ENCODE results near the gene FABP1.

Gene FABP1

DNA sequence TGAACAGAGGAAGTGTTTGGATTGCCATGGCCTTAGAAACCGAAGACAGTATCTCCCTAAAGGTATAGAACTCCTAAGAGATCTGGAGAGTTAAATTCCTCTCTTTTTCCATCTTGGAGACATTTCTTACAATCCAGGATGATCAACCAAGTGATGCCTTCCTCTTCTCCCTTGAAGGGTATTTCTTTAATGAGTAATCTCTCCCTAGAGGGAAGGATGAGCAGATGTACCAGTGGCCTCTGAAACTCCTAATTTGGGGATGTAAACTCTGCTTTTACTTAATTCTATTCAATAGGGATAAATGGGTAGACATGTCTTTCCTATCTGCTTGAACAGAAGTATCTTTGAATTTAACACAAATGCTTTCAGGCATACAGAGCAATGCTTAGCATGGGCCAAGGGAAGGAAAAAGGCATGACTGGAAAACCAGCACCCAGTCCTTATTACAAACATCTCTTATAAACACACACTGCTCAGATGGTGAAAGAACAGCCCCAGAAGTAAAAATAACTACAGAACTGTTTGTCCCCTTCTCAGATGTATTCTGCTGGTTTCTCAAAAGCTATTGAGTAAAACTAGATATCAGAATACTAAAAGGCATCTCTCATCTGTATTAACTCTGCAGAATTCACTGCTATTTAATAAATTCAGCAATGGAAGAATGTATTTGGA lies 37.6 kb upstream of the FABP1 start:
- Histone ChIP-seq H3K4me2 (ENCODE audit: insufficient read depth, low read length, poor library complexity, severe bottlenecking) (no peak overlapping the region), H3K36me3 (replicated peaks in 1 of 2; ENCODE audit: control insufficient read depth in 2 of 2, insufficient read depth in 2 of 2, low read length in 2 of 2) (no peaks in the 10 kb centered on the region), H3K14ac (ENCODE audit: low read length) (no peak overlapping the region), H2BK5ac (ENCODE audit: low read length) (no peak overlapping the region), H3K27me3 (ENCODE audit: control insufficient read depth in 3 of 3, insufficient read depth in 3 of 3, low read depth in 1 of 3, low read length in 3 of 3) (peaks cover 0 to 10% (median 0%) of the 10 kb centered on the region in 3 experiments), H3K18ac (ENCODE audit: low read length) (no peak overlapping the region), H3K9ac (ENCODE audit: low read depth, low read length, poor library complexity) (no peak overlapping the region), H4K8ac (ENCODE audit: low read depth, low read length) (no peak overlapping the region), H4K91ac (ENCODE audit: low read depth, low read length, poor library complexity) (no peak overlapping the region), H2BK12ac (ENCODE audit: low read length) (no peak overlapping the region), H2AFZ (ENCODE audit: low read length) (no peak overlapping the region), H3K27ac (replicated peaks; ENCODE audit: low read length) (no peak overlapping the region), H3K4ac (ENCODE audit: low read length) (no peak overlapping the region), H2BK15ac (ENCODE audit: low read length) (no peak overlapping the region), H3K23ac (ENCODE audit: low read depth, low read length, poor library complexity) (no peak overlapping the region), H2AK5ac (ENCODE audit: low read depth, low read length) (no peak overlapping the region), H2BK120ac (ENCODE audit: low read depth, low read length) (no peak overlapping the region), H3K4me1 (ENCODE audit: control insufficient read depth in 2 of 2, insufficient read depth in 1 of 2, low read depth in 1 of 2, low read length in 2 of 2) (peaks cover 0 to 2% of the 10 kb centered on the region in 2 donors), H3K9me3 (replicated peaks in 1 of 2; ENCODE audit: control insufficient read depth in 2 of 2, insufficient read depth in 1 of 2, low read depth in 1 of 2, low read length in 2 of 2) (peaks cover 8% of the 10 kb centered on the region in 2 donors), H3K4me3 (ENCODE audit: low read length in 2 of 2) (no peak overlapping the region), H3K79me1 (ENCODE audit: low read depth, low read length) (no peaks in the 10 kb centered on the region)
- no peak for DNase-seq (ENCODE audit: low spot score)
- WGBS, 2 donors (ENCODE audit: extremely low coverage in 2 of 2, insufficient read length in 2 of 2, insufficient replicate concordance in 1 of 2) = no CpG with 5 or more reads among the region's 1 CpG

DNA sequence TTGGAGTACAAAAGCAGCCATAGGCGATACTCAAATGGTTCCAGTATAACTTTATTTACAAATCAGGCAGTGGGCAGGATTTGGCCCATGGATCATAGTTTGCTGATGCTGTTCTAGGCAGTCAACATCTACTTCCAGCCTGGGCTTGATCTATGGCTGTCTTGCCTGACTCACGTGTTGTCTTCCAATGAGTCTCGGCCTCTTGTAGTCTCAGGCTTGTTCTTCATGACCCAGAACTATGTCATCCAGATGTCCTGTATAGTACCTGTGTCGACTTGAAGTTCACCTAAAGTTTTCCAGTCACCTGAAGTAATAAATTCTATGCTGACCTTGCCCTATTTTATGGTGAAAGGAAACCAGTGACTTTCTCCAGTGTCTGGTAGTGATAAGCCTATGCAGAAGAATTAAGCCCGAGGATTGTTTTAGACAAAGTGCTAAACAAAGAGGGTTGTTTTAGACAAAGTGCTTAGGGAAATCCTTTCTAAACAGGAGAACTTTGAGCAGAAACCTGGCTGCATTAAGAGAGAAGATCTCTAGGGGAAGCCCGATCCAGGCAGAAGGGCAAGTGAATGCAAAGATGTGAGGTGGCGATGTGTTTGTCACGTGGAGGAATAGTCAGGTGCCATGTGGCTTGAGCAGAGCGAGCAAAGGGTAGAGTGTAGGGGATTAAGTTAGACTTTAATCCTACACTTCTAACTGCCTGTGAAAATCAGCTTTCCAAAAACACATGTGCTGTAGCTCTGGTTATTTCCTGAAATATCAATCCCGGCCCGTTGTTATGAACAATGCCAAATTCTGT lies 33.8 kb upstream of the FABP1 start:
- Histone ChIP-seq H2BK5ac (ENCODE audit: low read length) (no peak overlapping the region), H3K27me3 (ENCODE audit: control insufficient read depth in 3 of 3, insufficient read depth in 3 of 3, low read depth in 1 of 3, low read length in 3 of 3) (peaks cover 0 to 3% (median 0%) of the 10 kb centered on the region in 3 experiments), H2AK5ac (ENCODE audit: low read depth, low read length) (no peak overlapping the region), H2AFZ (ENCODE audit: low read length) (peak overlapping the region; percentile 17), H2BK12ac (ENCODE audit: low read length) (no peak overlapping the region), H3K4me3 (ENCODE audit: low read length in 2 of 2) (no peak overlapping the region), H2BK15ac (ENCODE audit: low read length) (no peak overlapping the region), H3K27ac (replicated peaks; ENCODE audit: low read length) (no peak overlapping the region), H2BK120ac (ENCODE audit: low read depth, low read length) (no peak overlapping the region), H3K4ac (ENCODE audit: low read length) (no peak overlapping the region), H3K18ac (ENCODE audit: low read length) (no peak overlapping the region), H3K14ac (ENCODE audit: low read length) (no peak overlapping the region), H3K4me2 (ENCODE audit: insufficient read depth, low read length, poor library complexity, severe bottlenecking) (no peak overlapping the region), H3K4me1 (ENCODE audit: control insufficient read depth in 2 of 2, insufficient read depth in 1 of 2, low read depth in 1 of 2, low read length in 2 of 2) (no peaks in the 10 kb centered on the region), H4K91ac (ENCODE audit: low read depth, low read length, poor library complexity) (no peak overlapping the region), H3K36me3 (replicated peaks in 1 of 2; ENCODE audit: control insufficient read depth in 2 of 2, insufficient read depth in 2 of 2, low read length in 2 of 2) (no peaks in the 10 kb centered on the region), H3K23ac (ENCODE audit: low read depth, low read length, poor library complexity) (no peak overlapping the region), H4K8ac (ENCODE audit: low read depth, low read length) (no peak overlapping the region), H3K9ac (ENCODE audit: low read depth, low read length, poor library complexity) (no peak overlapping the region), H3K9me3 (replicated peaks in 1 of 2; ENCODE audit: control insufficient read depth in 2 of 2, insufficient read depth in 1 of 2, low read depth in 1 of 2, low read length in 2 of 2) (no peaks in the 10 kb centered on the region), H3K79me1 (ENCODE audit: low read depth, low read length) (no peaks in the 10 kb centered on the region)
- no CpG with 5 or more reads among the region's 11 CpGs for WGBS, 2 donors (ENCODE audit: extremely low coverage in 2 of 2, insufficient read length in 2 of 2, insufficient replicate concordance in 1 of 2)
- no peak for DNase-seq (ENCODE audit: low spot score)

DNA sequence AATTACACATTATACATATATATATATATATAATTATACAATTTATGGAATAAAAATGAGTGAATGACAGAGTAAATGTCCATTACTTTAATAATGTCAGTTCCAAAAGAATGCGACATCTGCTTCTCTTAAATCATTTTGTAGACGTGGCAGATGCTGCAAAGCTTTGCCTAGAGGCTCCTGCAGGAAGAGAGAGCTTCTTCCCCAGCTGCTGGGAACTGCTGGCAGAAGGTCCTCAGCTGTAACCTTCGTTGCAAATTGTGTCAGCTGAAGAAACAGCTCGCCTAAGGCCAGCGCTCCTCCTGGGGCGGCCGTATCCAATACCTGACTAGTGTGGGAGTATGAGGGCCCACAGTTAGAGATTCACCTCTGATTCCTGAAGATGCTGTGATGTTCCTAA lies 32.7 kb upstream of the FABP1 start:
- no peak overlapping the region for H2AFZ ChIP-seq (ENCODE audit: low read length)
- no peak overlapping the region for H3K4ac ChIP-seq (ENCODE audit: low read length)
- no peak overlapping the region for H2BK15ac ChIP-seq (ENCODE audit: low read length)
- no peaks in the 10 kb centered on the region for H3K36me3 ChIP-seq (replicated peaks in 1 of 2; ENCODE audit: control insufficient read depth in 2 of 2, insufficient read depth in 2 of 2, low read length in 2 of 2)
- H3K9me3 ChIP-seq (replicated peaks in 1 of 2; ENCODE audit: control insufficient read depth in 2 of 2, insufficient read depth in 1 of 2, low read depth in 1 of 2, low read length in 2 of 2) = no peaks in the 10 kb centered on the region
- H2BK120ac ChIP-seq (ENCODE audit: low read depth, low read length) = no peak overlapping the region
- H3K27ac ChIP-seq (replicated peaks; ENCODE audit: low read length) = no peak overlapping the region
- no peaks in the 10 kb centered on the region for H3K79me1 ChIP-seq (ENCODE audit: low read depth, low read length)
- H3K4me1 ChIP-seq (ENCODE audit: control insufficient read depth in 2 of 2, insufficient read depth in 1 of 2, low read depth in 1 of 2, low read length in 2 of 2) = no peaks in the 10 kb centered on the region
- no peak overlapping the region for H3K4me2 ChIP-seq (ENCODE audit: insufficient read depth, low read length, poor library complexity, severe bottlenecking)
- no peak overlapping the region for H3K23ac ChIP-seq (ENCODE audit: low read depth, low read length, poor library complexity)
- H3K14ac ChIP-seq (ENCODE audit: low read length) = no peak overlapping the region
- no peak overlapping the region for H2BK5ac ChIP-seq (ENCODE audit: low read length)
- no peak overlapping the region for H2BK12ac ChIP-seq (ENCODE audit: low read length)
- DNase-seq (ENCODE audit: low spot score) = no peak
- no peak overlapping the region for H4K91ac ChIP-seq (ENCODE audit: low read depth, low read length, poor library complexity)
- H4K8ac ChIP-seq (ENCODE audit: low read depth, low read length) = no peak overlapping the region
- H3K27me3 ChIP-seq (ENCODE audit: control insufficient read depth in 3 of 3, insufficient read depth in 3 of 3, low read depth in 1 of 3, low read length in 3 of 3) = peaks cover 0 to 3% (median 0%) of the 10 kb centered on the region in 3 experiments
- H3K4me3 ChIP-seq (ENCODE audit: low read length in 2 of 2) = no peak overlapping the region
- no peak overlapping the region for H2AK5ac ChIP-seq (ENCODE audit: low read depth, low read length)
- no CpG with 5 or more reads among the region's 7 CpGs for WGBS, 2 donors (ENCODE audit: extremely low coverage in 2 of 2, insufficient read length in 2 of 2, insufficient replicate concordance in 1 of 2)
- no peak overlapping the region for H3K18ac ChIP-seq (ENCODE audit: low read length)
- no peak overlapping the region for H3K9ac ChIP-seq (ENCODE audit: low read depth, low read length, poor library complexity)

DNA sequence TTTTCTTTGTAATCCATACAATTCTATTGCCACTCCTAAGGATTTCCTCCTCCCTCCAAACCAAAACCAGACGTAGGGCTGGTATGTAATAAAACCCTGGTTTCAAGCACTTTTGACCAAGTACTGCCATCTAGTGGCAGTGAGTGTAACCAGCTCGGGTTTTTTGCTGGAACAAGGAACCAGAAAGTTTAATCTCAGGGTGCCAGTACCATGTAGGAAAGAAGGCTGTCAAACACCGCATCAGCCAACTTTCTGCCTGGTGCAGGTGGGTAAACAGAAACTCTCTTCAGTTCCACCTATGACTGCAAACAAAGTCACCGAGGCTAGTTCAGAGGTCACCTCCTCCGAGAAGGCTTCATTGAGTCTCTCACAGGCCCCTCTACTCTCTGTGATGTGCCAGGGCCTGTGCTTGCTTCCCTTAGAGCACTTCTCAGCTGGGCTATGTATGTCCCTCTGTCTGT lies 32.1 kb upstream of the FABP1 start:
- Histone ChIP-seq H3K9ac (ENCODE audit: low read depth, low read length, poor library complexity) (no peak overlapping the region), H3K4me3 (ENCODE audit: low read length in 2 of 2) (no peak overlapping the region), H4K91ac (ENCODE audit: low read depth, low read length, poor library complexity) (no peak overlapping the region), H3K23ac (ENCODE audit: low read depth, low read length, poor library complexity) (no peak overlapping the region), H2BK120ac (ENCODE audit: low read depth, low read length) (no peak overlapping the region), H3K4me2 (ENCODE audit: insufficient read depth, low read length, poor library complexity, severe bottlenecking) (no peak overlapping the region), H3K27me3 (ENCODE audit: control insufficient read depth in 3 of 3, insufficient read depth in 3 of 3, low read depth in 1 of 3, low read length in 3 of 3) (no peaks in the 10 kb centered on the region), H3K79me1 (ENCODE audit: low read depth, low read length) (no peaks in the 10 kb centered on the region), H3K4ac (ENCODE audit: low read length) (no peak overlapping the region), H2BK15ac (ENCODE audit: low read length) (no peak overlapping the region), H2BK12ac (ENCODE audit: low read length) (no peak overlapping the region), H3K14ac (ENCODE audit: low read length) (no peak overlapping the region), H2AFZ (ENCODE audit: low read length) (no peak overlapping the region), H3K36me3 (replicated peaks in 1 of 2; ENCODE audit: control insufficient read depth in 2 of 2, insufficient read depth in 2 of 2, low read length in 2 of 2) (no peaks in the 10 kb centered on the region), H2BK5ac (ENCODE audit: low read length) (no peak overlapping the region), H3K18ac (ENCODE audit: low read length) (no peak overlapping the region), H3K27ac (replicated peaks; ENCODE audit: low read length) (no peak overlapping the region), H2AK5ac (ENCODE audit: low read depth, low read length) (no peak overlapping the region), H3K4me1 (ENCODE audit: control insufficient read depth in 2 of 2, insufficient read depth in 1 of 2, low read depth in 1 of 2, low read length in 2 of 2) (no peaks in the 10 kb centered on the region), H3K9me3 (replicated peaks in 1 of 2; ENCODE audit: control insufficient read depth in 2 of 2, insufficient read depth in 1 of 2, low read depth in 1 of 2, low read length in 2 of 2) (no peaks in the 10 kb centered on the region), H4K8ac (ENCODE audit: low read depth, low read length) (no peak overlapping the region)
- peak; percentile 51 for DNase-seq (ENCODE audit: low spot score)
- no CpG with 5 or more reads among the region's 5 CpGs for whole genome bisulfite sequencing, 2 donors (ENCODE audit: extremely low coverage in 2 of 2, insufficient read length in 2 of 2, insufficient replicate concordance in 1 of 2)

Data from neuronal stem cell (in vitro differentiated cells).